AG09319 (cell line): ENCODE measurements around the gene MAP9.
"Not testable (repeated sequence)": the region's sequence is repeated elsewhere in the genome, so short reads cannot be mapped to it uniquely, and the experiment has no call there.

Source experiments
- DNase-seq: peaks from one replicate; pipeline ENCODE4 v3.0.0-alpha.2; 2010; ENCODE audit warnings: low read depth; ENCODE audit errors: extremely low read depth
- TF ChIP-seq, protein P1 (sequence below): IDR thresholded peaks from 2 replicates; pipeline ENCODE4 v1.5.1; 2011; ENCODE audit warnings: low read depth, mild to moderate bottlenecking, inconsistent platforms, low read length, moderate library complexity

The MAP9 gene

DNA sequence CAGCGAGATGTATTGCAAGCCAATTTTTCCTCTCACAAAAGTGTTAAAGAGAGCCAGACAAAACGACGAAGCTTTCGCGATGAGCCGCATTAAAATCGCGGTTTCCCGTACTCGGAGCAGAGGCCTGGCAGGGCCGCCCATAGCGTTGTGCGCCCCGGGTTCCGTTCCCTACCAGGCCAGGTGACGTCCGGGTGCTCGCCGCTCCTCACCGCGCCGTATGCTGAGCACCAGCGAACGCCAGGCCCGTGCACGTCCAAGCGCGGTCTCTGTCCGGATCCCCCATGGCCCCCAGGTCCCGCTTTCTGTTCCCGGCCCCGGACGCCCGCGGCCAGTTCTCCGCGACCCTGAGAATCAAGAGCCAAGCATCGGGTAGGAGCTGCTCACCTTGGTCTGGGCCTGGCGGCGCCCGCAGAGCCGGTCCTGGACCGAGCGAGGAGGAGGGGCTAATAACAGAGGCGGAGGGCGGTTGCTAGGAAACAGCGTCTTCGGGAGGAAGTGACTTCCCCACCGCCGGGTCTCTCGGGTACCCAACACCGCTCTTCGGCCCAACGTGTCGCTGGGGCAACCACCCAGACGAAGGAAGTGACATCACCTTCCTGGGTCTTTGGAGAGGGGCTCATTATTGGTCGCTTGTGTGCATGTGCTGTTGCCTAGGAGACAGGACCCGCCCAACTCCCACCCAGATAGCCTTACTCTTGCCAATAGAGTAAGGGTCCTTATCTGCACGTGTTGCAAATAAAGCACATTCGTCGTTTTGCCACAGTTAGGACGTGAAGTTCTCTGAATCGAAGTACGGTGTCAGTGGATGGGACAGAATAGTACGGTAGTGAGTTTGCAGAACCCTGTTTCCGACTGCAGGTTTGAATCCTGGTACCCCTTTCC lies at the start of gene MAP9:
Gene MAP9, minus strand, starts transcription at position 579 of the 882 bp plus-strand sequence. CDS start 1,115 bp downstream, outside the sequence.
- peak; percentile 76 for DNase-seq
- TF ChIP-seq, protein P1, sequence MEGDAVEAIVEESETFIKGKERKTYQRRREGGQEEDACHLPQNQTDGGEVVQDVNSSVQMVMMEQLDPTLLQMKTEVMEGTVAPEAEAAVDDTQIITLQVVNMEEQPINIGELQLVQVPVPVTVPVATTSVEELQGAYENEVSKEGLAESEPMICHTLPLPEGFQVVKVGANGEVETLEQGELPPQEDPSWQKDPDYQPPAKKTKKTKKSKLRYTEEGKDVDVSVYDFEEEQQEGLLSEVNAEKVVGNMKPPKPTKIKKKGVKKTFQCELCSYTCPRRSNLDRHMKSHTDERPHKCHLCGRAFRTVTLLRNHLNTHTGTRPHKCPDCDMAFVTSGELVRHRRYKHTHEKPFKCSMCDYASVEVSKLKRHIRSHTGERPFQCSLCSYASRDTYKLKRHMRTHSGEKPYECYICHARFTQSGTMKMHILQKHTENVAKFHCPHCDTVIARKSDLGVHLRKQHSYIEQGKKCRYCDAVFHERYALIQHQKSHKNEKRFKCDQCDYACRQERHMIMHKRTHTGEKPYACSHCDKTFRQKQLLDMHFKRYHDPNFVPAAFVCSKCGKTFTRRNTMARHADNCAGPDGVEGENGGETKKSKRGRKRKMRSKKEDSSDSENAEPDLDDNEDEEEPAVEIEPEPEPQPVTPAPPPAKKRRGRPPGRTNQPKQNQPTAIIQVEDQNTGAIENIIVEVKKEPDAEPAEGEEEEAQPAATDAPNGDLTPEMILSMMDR, result no peak

DNA sequence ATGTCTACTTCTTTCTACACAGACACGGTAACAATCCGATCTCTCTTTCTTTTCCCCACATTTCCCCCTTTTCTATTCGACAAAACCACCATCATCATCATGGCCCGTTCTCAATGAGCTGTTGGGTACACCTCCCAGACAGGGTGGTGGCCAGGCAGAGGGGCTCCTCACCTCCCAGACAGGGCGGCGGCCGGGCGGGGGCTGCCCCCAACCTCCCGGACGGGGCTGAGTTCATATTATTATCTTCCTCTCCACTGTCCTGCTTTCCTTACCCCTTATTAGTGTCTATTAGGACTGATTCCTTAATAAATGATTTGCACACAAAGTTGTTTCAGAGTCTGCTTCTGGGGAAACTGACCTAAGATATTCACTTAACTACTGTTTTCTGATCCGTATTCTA lies 48.0 kb upstream of the MAP9 start:
- DNase-seq, result not testable (repeated sequence)

DNA sequence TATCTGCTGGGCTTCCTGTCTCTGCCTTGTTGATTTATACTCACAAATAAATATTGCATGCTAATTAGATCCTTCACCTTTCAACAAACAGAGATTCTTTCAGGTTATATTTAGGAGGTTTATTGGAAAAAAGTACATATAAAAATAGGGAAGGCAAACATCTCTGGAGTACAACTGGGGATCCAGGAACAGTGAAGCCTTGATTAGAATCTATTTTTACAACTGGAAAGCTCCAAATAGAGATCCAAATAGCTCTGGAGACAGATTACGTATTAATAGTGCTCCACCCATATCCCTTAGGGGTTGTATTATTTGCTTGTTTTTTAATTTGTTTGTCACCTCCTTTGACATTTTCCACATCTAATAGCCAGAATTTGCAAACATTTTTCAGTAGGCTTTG lies 46.9 kb upstream of the MAP9 start:
- DNase-seq, result no peak

DNA sequence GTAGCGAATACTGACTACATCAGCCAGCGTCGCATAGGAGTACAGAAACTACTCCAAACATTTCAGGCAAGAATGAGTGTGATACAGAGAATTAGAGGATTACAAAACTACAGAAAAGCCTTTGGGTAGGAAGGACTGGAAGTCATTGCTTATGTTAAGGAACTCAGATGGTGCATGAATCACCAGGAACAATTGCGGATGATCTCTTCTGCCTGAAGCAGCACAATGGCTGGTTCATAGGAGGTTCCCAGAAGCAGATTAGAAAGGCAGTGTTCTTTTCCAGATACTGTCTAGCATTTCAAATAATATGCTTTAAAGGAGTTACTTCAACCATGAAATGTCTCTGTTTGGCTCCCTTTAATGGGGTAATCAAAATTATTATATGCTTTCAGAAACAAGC lies 42.5 kb upstream of the MAP9 start:
- TF ChIP-seq, protein P1, result no peak
- DNase-seq, result peak; percentile 69

More for the DNA sequence above, 46.9 kb upstream of the MAP9 start:
- TF ChIP-seq, protein P1, result no peak

DNA sequence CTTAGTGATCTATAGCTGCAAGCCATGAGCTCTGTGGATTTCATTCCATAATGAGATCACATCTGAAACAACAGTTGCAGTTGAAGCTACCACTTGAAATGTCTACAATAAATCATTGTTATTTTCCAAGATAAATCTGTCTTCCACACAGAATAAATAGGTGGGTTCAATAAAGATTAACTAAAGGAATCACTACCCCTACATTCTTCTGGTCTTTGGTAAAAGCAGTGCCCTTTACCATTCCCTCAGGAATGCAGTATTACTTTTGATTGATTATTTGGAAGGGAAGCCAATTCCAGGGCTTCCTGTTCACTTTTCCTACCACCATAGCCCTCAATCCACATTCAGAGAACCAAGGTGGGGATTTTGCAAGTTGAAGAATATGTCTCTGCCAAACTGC lies 38.9 kb upstream of the MAP9 start:
- no peak for DNase-seq
- TF ChIP-seq, protein P1, result no peak

DNA sequence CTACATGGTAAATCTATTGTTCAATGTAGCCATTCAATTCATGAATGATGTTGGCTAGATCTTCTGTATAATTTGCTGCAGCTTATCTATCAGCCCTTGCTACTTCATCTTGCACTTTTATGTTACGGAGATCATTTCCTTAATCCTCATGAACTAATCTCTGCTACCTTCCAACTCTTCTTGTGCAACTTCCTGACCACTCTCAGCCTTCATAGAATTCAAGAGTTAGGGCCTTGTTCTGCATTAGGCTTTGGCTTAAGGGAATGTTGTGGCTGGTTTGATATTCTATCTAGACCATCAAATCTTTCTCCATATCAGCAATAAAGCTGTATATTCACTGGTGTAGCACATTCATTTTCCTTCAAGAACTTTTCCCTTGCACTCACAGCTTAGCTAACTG lies 36.7 kb upstream of the MAP9 start:
- TF ChIP-seq, protein P1, result no peak
- no peak for DNase-seq

DNA sequence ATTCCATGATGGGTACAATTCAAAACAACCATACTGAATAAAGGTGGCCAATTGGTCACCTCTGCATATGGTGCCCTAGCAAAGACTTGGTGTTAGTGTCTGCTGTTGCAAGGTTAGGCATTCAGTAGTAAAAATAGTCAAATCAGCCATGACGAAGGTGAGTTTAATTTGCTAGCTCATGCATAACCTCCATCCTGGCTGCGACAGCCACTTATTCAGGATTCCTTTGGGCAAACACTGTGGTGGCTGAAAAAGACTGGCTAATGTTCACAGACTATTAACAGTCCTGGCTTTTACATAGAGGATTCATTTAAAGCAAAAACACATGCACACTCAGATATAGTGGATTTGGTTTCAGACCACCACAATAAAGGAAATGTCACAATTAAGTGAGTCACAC lies 34.8 kb upstream of the MAP9 start:
- TF ChIP-seq, protein P1, result no peak
- DNase-seq, result no peak

DNA sequence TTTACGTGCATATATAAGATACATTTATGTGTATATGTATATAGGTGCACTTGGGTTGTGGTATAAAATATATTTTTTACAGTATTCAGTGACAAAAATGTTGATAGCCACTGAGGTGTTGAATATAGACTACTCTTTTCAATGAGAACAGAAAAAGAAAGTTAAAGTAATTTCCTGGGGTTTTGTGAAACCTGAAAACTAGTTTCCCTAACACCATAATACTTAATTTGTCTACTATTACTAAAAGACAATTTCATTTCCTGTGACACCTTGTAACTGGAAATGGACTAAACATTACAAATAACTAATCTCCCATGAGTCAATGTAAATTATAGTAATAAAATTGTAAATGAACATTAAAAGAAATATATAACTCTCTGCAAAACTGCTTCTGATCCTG lies 32.0 kb upstream of the MAP9 start:
- TF ChIP-seq, protein P1, result no peak
- DNase-seq, result no peak
